ENCODE measurements around the gene TRIM37. TPM values are rescaled to one million over a fixed set of nuclear protein-coding genes. Genes with fewer than 3 reads are reported as not detected.
"Not testable (repeated sequence)": the region's sequence is repeated elsewhere in the genome, so short reads cannot be mapped to it uniquely, and the experiment has no call there.

Gene TRIM37, protein sequence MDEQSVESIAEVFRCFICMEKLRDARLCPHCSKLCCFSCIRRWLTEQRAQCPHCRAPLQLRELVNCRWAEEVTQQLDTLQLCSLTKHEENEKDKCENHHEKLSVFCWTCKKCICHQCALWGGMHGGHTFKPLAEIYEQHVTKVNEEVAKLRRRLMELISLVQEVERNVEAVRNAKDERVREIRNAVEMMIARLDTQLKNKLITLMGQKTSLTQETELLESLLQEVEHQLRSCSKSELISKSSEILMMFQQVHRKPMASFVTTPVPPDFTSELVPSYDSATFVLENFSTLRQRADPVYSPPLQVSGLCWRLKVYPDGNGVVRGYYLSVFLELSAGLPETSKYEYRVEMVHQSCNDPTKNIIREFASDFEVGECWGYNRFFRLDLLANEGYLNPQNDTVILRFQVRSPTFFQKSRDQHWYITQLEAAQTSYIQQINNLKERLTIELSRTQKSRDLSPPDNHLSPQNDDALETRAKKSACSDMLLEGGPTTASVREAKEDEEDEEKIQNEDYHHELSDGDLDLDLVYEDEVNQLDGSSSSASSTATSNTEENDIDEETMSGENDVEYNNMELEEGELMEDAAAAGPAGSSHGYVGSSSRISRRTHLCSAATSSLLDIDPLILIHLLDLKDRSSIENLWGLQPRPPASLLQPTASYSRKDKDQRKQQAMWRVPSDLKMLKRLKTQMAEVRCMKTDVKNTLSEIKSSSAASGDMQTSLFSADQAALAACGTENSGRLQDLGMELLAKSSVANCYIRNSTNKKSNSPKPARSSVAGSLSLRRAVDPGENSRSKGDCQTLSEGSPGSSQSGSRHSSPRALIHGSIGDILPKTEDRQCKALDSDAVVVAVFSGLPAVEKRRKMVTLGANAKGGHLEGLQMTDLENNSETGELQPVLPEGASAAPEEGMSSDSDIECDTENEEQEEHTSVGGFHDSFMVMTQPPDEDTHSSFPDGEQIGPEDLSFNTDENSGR
- 10 to 100 TPM; 25.3 to 30.7 (median 26.4) TPM for polyA plus RNA-seq (ENCODE audit: insufficient read length in 4 of 4)

DNA sequence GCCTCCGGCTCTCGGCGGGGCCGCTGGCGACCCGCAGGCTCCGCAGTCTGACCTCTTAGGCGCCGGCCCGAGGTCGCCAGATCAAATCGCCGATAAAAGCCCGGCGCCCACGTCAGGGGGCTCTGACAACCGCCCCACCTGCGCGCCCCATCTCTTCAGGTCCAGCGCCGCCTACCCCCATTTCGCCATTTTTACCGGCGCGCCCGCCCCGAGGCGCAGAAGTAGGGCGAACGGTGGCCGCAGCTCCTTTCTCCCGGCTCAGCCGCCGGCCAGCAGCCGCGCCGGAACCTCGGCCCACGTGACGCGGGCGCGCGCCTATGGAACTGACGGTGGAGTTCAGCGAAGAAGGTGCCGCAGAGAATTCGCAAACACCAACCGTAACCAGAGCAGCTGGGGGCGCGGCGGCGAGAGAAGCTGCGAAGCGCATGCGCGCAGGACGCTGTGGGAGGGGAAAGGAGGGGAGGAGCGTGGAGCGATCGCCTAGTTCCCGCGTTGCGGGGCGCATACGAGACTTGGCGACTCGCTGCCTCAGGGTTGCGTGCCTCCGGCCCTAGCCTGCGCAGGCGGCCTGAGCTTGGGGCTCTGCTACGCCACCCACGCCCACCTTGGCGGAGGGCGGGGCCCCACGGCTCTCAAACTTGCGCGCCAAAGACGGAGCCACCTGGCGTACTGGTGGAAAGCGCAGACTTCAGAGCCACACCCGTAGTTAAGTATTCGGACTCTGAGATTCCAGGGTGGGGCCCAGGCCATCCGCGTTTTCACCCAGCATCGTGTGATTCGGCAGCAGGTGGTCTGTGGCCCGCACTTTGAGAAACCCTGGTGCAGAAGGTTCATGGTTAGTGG, at the start of gene TRIM37:
Gene TRIM37 (minus strand): TSS at position 418 of the 843 bp plus-strand sequence. CDS start 419 bp downstream, outside the sequence.
- peak; percentile 95 to 98 (median 96) for DNase-seq (ENCODE audit: low read depth in 4 of 4, low spot score in 3 of 4)

DNA sequence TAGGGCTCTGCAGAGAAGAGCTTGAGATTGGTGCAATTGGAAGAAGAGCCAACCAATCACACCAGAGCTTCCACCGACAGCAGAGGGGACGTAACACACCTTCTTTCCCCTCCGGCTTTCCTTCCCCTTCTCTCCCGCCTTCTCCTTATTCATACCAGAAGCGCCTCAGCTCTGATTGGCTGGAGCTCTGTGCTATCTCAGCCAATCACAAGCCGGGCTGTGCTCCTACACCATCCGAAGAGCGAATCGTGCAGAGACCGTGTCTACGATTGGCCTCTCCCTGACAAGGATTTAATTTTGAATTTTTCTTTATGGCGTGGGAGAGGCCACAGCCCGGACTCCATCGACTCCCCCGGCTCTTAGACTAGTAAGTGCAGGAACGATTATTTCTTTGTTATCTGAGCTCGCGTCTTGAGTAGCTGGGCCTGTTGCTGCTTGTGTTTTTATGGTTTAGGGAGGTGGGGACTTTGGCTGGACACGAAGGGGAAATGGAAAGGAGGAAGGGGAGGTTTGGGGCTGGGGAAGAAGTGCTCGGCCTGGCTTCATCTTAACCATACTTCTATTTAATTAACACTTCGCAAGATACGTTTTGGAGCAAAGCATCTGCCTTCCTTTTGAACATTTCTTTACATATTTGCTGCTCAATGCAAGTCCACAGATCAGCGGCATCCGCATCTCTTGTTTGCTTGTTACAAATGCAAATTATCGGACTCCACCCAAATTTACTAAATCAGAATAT, 48.9 kb upstream of the TRIM37 start, which contains the start of gene PRR11:
Gene PRR11 (plus strand): TSS at position 308 of the 739 bp plus-strand sequence. CDS start 14,007 bp downstream, outside the sequence.
- DNase-seq (ENCODE audit: low read depth in 4 of 4, low spot score in 3 of 4), result peak in 2 of 4 donors; percentile 100

DNA sequence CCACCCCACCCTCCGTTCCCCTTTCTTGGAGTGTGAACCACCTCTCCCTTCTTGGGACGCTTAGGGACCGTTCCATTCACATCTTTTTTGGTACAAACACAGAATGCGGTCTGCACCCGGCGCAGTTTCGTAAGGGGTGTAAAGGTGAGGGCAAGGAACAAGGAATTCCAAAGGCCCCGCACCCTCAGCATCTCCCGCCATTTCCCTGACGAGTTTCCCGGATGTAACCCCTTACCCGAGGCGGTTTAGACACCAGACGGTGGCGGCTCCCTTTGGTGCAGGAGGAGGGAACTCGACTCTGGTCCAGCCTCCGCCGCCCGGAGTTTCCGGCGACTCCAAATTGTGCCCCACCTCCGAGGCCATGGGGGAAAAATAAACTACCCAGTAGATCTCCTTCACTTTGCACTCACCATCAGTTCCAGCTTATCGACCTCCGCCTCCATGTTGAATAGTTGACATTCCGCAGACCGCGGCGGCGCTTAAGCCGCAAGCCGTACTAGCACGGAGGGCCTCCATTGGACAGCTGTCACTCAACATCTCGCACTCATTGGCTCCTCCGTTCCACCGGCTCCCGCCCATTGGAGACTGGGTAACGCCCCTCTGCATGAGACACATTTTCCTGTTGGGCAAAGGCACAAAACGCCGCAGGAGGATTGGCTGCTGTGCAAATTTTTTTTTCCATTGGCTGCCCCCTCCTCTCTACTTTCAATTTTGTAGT, 48.2 kb upstream of the TRIM37 start, which contains the start of gene SKA2:
Gene SKA2 (minus strand): TSS at position 466 of the 718 bp plus-strand sequence. CDS start 23 bp downstream, at position 443.
- peak in 3 of 4 donors; percentile 77 to 100 (median 99) for DNase-seq (ENCODE audit: low read depth in 4 of 4, low spot score in 3 of 4)

DNA sequence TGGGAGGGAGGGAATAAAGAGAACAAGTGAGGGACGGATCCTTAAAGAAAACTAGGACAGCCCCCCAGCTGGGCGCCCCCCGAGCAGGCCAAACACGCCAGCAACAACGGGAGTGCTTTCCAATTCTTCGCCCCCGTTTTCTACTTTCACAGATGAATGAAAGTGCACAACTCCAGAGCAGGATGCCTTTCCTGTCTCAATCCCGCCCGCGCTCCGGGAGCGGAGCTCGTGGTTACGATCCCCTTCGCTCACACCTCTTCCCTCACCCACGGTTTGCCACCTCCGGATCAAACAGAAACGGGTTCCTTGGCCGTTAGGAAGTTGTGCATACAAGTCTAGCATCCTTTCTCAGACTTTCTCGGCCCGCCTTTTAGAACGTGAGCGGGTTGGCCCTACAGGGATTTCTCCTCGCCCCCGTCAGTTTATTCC, 47.6 kb upstream of the TRIM37 start:
- no peak for DNase-seq (ENCODE audit: low read depth in 4 of 4, low spot score in 3 of 4)

DNA sequence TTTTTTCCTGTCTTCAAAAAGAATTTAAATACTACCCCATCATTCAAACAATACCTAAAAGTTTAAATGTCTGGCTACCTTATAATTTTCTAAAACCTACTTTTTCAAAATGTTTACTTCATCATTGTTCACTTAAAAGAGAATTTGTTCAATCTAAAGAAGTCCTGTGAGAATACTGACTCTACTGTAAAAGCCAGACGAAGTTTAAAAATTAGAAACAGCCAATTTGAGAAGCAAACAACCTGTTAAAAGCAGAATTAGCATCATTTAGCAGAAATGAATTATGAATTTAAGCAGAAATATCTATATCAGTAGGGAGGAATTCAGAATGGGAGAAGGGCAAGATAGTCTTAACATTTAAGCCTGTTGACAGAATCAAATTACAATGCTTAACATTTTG, 46.2 kb upstream of the TRIM37 start:
- no peak for DNase-seq (ENCODE audit: low read depth in 4 of 4, low spot score in 3 of 4)

DNA sequence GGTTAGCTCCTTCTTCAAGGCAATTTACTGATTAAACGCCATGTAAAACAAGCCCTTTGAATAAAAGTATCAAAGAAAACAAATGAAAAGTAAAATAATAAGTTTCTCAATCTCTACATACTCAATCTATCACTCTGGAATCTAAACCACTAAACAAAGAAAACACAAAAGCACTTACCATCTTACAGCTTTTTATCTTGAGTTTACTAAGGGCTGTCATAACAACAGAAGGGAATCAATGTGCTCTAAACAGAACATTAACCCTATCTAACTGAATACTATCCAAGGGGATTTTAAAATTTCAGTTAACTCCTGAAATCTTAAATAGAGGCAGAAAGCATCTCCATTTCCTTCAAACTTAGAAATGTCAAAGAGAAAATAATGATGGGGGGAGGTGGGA, 44.9 kb upstream of the TRIM37 start:
- no peak for DNase-seq (ENCODE audit: low read depth in 4 of 4, low spot score in 3 of 4)

DNA sequence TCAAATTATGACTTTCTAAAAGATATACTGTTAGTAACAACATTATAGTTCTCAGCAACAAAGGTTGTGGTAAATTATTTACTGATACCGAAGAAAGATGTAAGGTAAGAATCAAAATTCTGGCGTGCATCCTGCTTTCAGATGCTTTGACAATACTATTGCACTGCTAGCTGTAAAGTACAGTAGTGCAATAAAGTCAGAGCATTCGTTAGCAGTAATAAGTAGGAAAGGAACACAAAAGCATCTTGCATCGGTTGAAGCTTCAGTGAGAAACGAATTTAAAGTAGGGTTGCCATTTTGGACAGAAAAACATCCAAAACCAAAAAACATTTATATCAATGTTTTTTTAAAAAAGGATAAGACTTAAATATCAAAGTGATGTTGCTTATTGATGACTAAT, 44.3 kb upstream of the TRIM37 start:
- no peak for DNase-seq (ENCODE audit: low read depth in 4 of 4, low spot score in 3 of 4)

DNA sequence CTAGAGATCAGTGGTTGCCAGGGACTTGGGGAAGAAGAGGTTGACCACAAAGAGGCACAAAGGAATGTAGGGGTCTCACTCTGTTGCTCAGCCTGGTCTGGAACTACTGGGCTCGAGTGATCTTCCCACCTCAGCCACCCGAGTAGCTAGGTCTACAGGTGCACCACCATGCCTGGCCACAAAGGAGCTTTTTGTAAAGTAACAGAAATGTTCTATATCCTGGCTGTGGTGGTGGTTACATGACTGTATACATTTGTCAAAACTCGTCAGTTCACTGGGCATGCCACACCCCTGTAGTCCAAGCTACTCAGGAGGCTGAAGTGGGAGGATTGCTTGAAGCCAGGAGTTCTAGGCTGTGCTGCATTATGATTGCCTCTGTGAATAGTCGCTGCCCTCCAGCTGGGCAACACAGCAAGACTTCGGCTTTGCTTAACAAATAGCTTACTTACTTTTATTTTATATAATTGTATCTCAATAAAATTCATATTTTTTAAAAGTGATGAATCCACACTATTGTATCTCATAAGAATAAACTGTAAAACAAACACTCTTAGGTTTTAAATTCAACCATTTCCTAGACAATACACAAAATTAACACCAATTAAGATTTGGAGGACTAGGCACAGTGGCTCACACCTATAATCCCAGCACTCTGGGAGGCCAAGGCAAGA, 43.3 kb upstream of the TRIM37 start:
- no peak for DNase-seq (ENCODE audit: low read depth in 4 of 4, low spot score in 3 of 4)

DNA sequence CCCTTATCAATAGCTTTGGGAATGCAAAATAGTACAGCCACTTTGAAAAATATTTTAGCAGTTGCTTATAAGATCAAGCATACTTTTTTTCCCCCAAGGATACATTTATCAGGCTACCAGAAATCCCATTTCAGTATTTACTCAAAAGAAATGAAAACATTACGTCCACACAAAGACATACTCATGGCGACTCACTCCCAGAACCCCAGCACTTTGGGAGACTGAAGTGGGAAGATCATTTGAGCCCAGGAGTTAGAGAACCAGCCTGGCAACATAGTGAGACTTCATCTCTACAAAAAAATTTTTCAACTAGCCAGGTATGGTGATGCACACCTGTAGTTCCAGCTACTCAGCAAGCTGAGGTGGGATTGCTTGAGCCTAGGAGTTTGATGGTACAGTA, 42.4 kb upstream of the TRIM37 start:
- no peak for DNase-seq (ENCODE audit: low read depth in 4 of 4, low spot score in 3 of 4)

DNA sequence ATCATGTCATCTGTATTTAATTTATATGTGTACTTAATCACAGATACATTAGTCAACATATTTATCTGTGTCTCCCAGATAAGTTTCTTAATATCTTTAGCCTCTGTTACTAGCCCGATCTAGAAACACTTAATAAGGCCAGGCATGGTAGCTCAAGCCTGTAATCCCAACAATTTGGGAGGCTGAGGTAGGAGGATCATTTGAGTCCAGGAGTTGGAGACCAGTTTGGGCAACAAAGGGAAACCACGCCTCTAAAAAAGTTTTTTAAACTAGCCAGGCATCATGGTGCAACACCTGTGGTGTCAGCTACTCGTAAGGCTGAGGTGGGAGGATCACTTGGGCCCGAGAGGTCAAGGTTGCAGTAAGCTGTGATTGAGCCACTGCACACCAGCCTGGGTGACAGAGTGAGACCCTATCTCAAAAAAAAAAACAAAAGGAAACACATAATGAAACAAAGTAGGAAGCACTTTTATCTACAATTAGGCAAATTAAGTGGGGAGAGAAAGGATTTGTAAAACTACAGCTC, 39.0 kb upstream of the TRIM37 start:
- no peak for DNase-seq (ENCODE audit: low read depth in 4 of 4, low spot score in 3 of 4)

DNA sequence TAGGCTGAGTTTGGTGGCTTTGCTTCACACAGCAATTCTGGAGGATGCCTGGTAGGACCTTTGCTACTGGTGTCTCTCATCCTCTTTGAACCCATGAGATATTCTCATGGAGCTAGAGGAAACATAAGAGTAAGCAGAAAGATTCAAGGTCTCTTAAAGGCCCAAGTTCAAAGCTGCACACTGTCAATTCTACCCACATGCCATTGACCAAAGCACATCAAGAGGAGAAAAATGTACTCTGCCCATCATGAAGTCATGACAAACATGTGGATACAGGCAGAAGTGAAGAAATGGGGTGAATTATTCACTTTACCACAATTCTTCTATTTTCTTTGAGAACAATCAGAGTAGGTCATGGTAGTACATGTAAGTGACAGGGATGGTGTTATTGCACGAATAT, 35.2 kb upstream of the TRIM37 start:
- DNase-seq (ENCODE audit: low read depth in 4 of 4, low spot score in 3 of 4), result no peak

DNA sequence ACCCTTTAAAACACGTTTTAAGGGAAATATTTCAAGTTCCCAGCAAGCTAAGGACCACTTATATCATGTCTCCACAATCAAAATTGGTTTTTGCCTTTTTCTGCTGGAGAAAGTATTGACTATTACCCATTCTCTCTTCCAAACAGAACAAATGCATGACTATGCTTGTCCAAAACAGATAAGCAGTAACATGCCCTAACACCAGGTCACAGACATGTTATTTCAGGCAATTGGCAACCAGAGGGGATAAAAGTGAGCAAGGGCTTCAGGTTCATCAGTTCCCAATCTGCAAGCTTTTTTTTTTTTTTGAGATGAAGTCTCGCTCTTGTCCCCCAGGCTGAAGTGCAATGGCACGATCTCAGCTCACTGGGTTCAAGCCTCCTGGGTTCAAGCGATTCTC, 33.3 kb upstream of the TRIM37 start:
- DNase-seq (ENCODE audit: low read depth in 4 of 4, low spot score in 3 of 4), result no peak

DNA sequence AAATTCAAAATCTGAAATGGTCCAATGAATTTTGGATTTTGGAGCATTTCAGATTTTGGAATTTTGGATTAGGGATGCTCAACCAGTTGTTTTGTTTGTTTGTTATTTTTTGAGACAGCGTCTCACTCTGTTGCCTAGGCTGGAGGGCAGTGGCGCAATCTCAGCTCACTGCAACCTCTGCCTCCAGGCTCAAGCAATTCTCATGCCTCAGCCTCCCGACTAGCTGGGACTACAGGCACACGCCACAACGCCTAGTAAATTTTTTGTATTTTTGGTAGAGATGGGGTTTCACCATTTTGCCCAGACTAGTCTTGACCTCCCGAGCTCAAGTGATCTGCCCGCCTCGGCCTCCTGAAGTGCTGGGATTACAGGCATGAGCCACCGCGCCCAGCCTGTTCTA, 31.7 kb upstream of the TRIM37 start:
- not testable (repeated sequence) for DNase-seq (ENCODE audit: low read depth in 4 of 4, low spot score in 3 of 4)

DNA sequence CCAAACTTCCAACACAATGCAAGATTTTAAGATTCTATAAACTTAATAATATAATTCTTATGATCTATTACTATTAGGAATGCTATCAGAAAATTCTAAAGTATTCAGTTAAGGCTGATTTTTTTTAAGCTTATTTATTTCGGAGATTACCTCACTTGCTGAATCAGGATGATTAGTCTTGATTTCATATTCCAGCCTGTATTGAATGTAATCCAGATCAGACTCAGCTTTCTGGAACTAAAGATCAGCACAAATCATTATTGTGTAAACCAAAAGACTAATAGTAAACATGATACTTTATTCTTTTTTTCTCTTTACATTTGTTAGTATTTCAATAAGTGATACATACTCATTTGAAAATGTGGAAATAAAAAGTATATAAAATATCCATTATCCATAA, 24.5 kb upstream of the TRIM37 start:
- DNase-seq (ENCODE audit: low read depth in 4 of 4, low spot score in 3 of 4), result no peak

DNA sequence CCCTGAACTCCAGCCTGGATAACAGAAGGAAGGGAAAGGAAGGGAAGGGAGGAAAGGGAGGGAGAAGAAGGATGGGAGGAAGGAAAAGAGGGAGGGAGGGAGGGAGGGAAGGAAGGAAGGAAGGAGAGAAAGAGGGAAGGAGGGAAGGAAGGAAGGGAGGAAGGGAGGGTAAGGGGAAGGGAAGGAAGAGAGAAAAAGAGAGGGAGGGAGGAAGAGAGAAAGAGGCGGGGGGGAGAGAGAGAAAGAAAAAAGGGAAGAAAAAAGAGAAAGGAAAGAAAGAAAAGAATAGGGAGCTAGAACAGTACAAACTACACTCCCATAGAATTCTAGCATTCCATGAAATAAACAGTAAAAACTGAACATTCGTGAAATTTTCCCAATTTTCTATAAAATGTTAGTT, 23.1 kb upstream of the TRIM37 start:
- no peak for DNase-seq (ENCODE audit: low read depth in 4 of 4, low spot score in 3 of 4)

DNA sequence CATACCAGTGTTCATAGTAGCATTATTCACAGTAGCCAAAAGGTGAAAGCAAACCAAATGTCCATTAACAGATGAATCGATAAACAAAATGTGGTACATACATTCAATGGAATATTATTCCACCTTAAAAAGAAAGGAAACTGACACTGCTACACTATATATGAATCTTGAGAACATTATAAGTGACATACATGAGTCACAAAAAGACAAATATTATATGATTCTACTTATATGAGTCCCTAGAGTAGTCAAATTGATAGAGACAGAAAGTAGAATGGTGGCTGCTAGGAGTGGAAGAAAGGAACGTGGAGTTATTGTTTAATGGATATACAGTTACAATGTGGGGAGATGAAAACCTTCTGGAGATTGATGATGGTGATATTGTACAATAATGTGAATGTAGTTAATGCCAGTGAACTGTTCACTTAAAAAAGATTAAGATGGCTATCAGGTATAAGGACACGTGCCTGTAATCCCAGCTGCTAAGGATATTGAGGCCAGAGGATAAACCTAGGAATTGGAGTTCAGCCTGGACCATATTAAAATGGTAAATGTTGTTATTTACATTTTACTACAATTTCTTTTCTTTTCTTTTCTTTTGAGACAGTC, 20.2 kb upstream of the TRIM37 start:
- DNase-seq (ENCODE audit: low read depth in 4 of 4, low spot score in 3 of 4), result no peak

DNA sequence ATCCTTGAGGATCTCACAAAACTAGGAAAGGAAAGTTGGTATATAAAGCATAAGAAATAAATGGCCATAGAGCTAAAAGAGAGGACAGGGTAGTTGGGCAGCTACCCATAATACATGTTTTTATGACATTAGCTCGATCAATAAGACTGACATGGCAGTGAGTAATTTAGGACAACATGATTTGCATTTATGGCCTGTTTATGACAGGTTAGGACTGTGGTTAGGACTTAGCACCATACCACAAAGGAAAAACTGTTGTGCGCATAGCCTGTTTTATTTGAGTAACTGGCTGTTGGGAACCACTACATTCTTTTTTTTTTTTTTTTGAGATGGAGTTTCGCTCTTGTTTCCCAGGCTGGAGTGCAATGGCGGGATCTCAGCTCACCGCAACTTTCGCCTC, 18.0 kb upstream of the TRIM37 start:
- DNase-seq (ENCODE audit: low read depth in 4 of 4, low spot score in 3 of 4), result no peak

All from left renal pelvis (tissue), 4 donors.